Astrocyte of the spinal cord (primary cell): ENCODE results near the gene SETDB1.

Experiments used
- DNase-seq: peaks from one replicate; pipeline ENCODE4 v3.0.0; 2011; ENCODE audit warnings: low read depth, low spot score
- H3K4me3 ChIP-seq: 2 replicates; pipeline ENCODE4 v1.5.1; 2011; ENCODE audit warnings: low read depth, mild to moderate bottlenecking, low read length, moderate library complexity
- CTCF ChIP-seq: IDR thresholded peaks from 2 replicates; pipeline ENCODE4 v1.5.1; 2012; ENCODE audit warnings: low read depth, mild to moderate bottlenecking, low read length, inconsistent platforms
- in situ Hi-C: cut with HindIII; loops from 2 replicates; pipeline ENCODE4 v1.10.0; 2017; ENCODE audit warnings: low sequenced_read_pairs

The SETDB1 gene

GRCh38 chr1:151009674-151010345 lies 83.6 kb downstream of the SETDB1 start:
- H3K4me3 ChIP-seq, result no peak overlapping the region
- in situ Hi-C loops, result no loop called here
- DNase-seq, result no peak
- TF ChIP-seq CTCF, result no peak

- no peak for TF ChIP-seq CTCF
- in situ Hi-C loops, result no loop called here
- no peak for DNase-seq
Measured at GRCh38 chr1:151010346-151010726, 84.2 kb downstream of the SETDB1 start.

GRCh38 chr1:151011154-151011850 lies 85.1 kb downstream of the SETDB1 start:
- no peak for TF ChIP-seq CTCF
- in situ Hi-C loops, result no loop called here
- no peak overlapping the region for H3K4me3 ChIP-seq
- DNase-seq, result no peak

More at GRCh38 chr1:151010346-151010726, 84.2 kb downstream of the SETDB1 start:
- H3K4me3 ChIP-seq, result no peak overlapping the region

- DNase-seq, result no peak
- no peak for TF ChIP-seq CTCF
- no peak overlapping the region for H3K4me3 ChIP-seq
- in situ Hi-C loops, result no loop called here
Measured at GRCh38 chr1:151012684-151013471, 86.7 kb downstream of the SETDB1 start.

GRCh38 chr1:151013518-151013917 lies 87.4 kb downstream of the SETDB1 start:
- in situ Hi-C loops, result no loop called here
- no peak for TF ChIP-seq CTCF
- DNase-seq, result peak; percentile 34
- no peak overlapping the region for H3K4me3 ChIP-seq
